HFF-Myc (cell line): ENCODE results near the gene MAPK13.

Experiments used
- DNase-seq: peaks from one replicate; pipeline ENCODE4 v3.0.0-alpha.2; 2011; ENCODE audit warnings: low read depth; ENCODE audit errors: extremely low read depth
- H3K4me3 ChIP-seq: replicated peaks from 2 replicates; pipeline ENCODE4 v1.5.1; 2011; ENCODE audit warnings: low read depth, mild to moderate bottlenecking, control low read depth, low read length
- TF ChIP-seq, protein P1 (sequence below): IDR thresholded peaks from 2 replicates; pipeline ENCODE4 v1.5.1; 2012; ENCODE audit warnings: mild to moderate bottlenecking, low read depth, low read length, control low read depth; ENCODE audit errors: missing control alignments

The MAPK13 gene

DNA sequence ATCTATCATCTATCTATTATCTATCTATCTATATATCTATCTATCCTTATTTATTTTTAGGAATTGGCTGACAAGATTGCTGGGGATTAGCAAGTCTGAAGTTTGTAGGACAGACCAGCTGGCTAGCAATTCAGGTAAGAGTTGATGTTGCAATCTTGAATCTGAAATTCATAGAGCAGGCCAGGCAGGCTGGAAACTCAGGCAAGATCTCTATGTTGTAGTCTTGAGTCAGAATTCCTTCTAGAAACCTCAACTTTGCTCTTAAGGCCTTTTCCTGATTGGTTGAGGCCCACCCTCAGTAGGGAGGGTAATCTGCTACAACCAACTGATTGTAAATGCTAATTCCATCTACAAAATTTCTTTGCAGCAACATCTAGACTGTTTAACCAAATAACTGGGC lies 19.2 kb downstream of the MAPK13 start:
- H3K4me3 ChIP-seq: no peak overlapping the region
- no peak for DNase-seq
- TF ChIP-seq, protein P1, sequence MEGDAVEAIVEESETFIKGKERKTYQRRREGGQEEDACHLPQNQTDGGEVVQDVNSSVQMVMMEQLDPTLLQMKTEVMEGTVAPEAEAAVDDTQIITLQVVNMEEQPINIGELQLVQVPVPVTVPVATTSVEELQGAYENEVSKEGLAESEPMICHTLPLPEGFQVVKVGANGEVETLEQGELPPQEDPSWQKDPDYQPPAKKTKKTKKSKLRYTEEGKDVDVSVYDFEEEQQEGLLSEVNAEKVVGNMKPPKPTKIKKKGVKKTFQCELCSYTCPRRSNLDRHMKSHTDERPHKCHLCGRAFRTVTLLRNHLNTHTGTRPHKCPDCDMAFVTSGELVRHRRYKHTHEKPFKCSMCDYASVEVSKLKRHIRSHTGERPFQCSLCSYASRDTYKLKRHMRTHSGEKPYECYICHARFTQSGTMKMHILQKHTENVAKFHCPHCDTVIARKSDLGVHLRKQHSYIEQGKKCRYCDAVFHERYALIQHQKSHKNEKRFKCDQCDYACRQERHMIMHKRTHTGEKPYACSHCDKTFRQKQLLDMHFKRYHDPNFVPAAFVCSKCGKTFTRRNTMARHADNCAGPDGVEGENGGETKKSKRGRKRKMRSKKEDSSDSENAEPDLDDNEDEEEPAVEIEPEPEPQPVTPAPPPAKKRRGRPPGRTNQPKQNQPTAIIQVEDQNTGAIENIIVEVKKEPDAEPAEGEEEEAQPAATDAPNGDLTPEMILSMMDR: no peak

DNA sequence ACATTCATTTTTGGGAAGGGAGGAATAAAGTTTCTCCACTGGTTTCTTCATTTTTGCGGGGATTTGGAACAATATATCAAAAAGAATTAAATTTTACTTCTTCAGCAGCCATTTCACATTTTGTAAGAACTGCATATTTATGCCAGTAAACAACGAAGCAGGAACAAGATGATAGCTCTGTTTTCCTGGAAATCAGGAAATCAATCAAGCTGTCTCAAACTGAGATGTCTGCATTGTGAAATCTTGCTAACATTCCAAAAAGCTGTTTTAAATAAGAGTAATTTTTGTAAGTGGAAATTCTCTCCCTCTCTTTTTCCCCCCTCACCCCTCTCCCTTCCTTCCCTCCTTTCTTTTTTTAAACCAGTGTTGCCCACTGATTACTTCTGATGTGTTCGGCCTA lies 20.0 kb downstream of the MAPK13 start:
- DNase-seq: no peak
- H3K4me3 ChIP-seq: no peak overlapping the region
- TF ChIP-seq, protein P1: no peak

DNA sequence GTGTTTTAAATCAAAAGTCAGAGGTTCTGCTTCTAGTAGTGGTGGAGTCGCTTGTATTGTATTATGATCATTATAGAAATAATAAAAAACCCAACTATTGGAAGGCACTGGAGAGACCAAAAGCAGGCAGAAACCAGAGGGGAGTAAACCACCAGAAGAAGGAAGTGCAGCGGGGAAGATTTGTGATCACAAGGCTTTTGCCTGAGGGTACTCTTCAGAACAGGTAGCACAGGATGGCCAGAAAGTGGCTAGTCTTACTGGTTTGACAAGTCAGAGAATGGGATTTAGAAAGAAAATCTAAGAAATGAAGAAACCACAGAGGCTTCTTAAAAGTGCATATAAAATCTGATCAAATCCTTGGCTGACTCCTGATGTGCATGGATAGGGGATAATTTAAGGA lies 24.0 kb downstream of the MAPK13 start:
- H3K4me3 ChIP-seq: no peak overlapping the region
- TF ChIP-seq, protein P1: no peak
- DNase-seq: no peak

DNA sequence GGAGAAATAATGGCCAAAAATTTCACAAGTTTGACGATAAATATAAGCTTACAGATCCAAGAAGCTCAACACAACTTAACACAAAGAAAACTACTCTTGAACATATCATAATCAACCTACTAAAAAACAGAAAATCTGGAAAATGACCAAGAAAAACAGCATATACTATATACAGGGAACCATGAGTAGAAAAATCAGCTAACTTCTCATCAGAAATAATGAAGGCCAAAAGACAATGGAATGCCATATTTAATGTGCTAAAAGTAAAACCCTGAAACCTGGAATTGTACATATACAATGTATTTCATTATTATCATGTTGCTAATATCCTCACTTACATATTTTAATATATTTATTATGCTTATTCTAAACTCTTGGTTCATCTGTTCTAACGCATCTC lies 25.3 kb downstream of the MAPK13 start:
- H3K4me3 ChIP-seq: no peak overlapping the region
- TF ChIP-seq, protein P1: no peak

DNA sequence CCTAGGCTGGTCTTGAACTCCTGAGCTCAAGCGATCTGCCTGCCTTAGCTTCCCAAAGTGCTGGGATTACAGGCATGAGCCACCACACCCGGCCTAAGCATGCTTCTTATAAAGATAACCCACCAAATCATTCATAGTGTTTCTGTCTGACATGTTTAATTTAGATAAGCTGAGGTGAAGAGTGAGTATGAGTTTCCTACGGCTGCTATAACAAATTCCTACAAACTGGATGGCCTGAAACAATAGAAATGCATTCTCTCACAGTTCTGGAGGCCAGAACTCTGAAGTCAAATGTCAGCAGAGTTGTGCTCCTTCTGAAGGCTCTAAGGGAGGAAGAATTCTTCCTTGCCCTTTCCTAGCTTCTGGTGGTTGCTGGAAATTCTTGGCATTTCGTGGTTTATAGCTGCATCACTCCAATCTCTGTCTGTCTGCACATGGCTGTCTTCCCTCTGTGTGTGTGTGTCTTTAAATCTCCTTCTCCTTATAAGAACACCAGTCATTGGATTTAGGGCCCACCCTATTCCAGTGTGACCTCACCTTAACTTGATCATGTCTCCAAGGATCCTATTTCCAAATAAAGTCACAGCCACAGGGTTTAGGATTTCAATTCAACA lies 29.9 kb downstream of the MAPK13 start:
- TF ChIP-seq, protein P1: no peak
- DNase-seq: peak; percentile 21
- H3K4me3 ChIP-seq: no peak overlapping the region

More for the DNA sequence above, 25.3 kb downstream of the MAPK13 start:
- no peak for DNase-seq

DNA sequence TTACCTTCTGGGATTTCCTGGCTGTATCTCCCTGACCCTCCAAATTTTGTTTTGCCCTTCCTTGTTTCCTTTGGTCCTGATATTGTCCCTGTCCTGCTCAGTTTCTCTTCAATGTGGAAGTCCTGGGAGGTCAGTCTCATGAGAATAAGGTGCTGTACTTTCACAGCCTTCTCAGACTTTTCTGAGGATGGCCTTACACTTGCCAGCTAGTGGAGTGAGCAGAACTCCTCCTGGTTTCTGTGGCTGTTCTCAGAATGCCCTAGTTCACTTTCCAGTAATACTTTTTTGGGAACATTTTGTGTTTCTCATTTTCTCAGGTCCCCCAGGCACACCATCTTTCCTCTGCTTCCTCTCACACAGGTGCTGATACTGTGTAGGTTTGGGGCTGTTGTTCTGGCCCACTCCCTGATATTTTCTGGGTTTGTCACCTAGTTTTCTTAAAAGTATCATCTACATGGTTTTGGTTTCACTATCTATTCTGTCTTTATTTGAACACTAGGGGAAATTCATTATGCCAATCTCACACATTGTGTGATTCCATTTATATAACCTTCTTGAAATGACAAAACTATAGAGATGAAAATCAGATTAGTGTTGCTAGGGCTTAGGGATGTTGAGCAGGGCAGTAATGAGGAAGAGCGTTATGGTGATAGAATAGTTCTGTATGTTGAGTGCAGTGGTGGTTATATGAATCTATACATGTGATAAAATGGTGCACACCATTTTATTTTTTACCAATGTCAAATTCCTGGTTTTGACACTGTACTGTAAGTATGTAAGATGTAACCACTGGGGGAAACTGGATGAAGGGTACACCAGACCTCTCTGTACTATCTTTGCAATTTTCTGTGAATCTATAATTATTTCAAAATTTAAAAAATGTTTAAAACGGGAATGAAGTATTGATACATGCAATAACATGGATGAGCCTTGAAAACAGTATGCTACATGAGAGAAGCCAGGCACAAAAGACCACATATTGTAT lies 39.0 kb downstream of the MAPK13 start:
- H3K4me3 ChIP-seq: no peak overlapping the region
- TF ChIP-seq, protein P1: no peak
- no peak for DNase-seq
